Measurements from ENCODE around the gene CDADC1. TPM values are rescaled to one million over a fixed set of nuclear protein-coding genes. Genes with fewer than 3 reads are reported as not detected.

Gene CDADC1
- total and polyA plus RNA-seq, 2 donors (not counting 1 experiment from before 2014, with no cell fraction given): 6.1 to 6.6 TPM

DNA sequence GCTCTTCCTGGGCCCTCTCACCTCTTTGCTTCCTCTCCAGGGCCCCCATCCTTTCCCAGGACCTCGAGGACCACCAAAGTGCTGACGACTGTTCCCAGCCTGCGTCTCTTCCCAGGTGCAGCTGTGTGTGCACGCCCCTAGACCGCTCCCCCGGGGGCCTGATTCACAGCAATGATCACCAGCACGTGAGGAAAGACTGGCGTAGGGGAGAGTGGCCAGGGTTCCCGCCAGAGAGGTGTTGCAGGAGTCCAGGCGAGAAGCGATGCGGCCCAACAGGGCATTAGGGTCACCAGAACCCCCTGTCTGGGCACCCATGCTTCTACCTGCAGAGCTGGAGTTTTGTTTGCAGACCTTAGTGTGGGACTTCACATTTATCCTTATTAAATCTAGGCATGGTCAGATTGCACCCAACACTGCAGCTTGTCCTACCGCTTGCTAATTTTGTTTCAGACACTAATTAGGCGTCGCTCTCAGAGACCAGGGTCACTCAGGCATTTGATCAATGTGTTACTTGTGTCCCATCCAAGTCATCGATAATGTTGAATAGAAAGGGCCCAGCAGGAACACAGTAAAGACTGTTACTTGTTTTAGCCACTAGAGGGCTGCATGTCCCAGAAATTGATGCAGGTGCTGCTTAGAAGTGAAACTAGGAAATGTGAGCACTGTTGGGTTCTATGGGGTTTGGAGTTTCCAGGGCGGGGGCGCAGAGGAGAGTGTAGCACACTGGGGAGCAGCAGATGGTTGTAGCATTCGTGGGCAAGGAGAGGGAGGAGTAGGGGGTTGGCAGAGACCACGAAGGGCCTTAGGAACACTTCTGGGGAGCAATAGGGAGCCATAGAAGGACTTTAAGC, 53.2 kb downstream of the CDADC1 start:
- no peak for TF ChIP-seq EZH2 (IDR thresholded peaks at IDR 0.05; ENCODE audit: low read length, missing control alignments)
- TF ChIP-seq, protein P1, sequence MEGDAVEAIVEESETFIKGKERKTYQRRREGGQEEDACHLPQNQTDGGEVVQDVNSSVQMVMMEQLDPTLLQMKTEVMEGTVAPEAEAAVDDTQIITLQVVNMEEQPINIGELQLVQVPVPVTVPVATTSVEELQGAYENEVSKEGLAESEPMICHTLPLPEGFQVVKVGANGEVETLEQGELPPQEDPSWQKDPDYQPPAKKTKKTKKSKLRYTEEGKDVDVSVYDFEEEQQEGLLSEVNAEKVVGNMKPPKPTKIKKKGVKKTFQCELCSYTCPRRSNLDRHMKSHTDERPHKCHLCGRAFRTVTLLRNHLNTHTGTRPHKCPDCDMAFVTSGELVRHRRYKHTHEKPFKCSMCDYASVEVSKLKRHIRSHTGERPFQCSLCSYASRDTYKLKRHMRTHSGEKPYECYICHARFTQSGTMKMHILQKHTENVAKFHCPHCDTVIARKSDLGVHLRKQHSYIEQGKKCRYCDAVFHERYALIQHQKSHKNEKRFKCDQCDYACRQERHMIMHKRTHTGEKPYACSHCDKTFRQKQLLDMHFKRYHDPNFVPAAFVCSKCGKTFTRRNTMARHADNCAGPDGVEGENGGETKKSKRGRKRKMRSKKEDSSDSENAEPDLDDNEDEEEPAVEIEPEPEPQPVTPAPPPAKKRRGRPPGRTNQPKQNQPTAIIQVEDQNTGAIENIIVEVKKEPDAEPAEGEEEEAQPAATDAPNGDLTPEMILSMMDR (conservative IDR thresholded peaks at IDR 0.05 in 1 of 2, IDR thresholded peaks at IDR 0.05 in 1 of 2; ENCODE audit: low read depth in 1 of 2, low read length in 2 of 2): peak; percentile 85 to 87

DNA sequence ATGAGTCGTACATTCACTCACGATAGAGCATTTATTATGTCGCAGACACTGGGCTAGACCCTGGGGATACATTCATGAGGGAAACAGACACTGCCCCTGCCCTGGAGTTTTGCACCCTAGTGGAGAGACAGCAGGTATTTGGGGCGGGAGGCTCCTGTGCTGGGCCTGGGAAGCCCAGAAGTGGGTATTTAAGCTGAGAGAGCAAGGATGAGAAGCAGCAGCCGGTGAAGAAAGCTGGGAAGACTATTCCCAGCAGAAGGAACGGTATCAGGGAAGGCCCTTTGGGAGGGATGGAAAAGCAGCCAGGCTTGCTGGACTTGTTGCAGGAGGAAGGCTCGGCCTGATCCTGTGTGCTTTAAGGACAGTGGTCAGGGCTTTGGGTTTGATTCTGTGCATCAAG, 54.5 kb downstream of the CDADC1 start:
- Histone ChIP-seq H3K27me3 (ENCODE audit: control insufficient read depth, insufficient read depth, low read length) (no peaks in the 10 kb centered on the region), H3K4me2 (ENCODE audit: extremely low read depth, insufficient read depth, low read length) (no peak overlapping the region), H3K9me3 (ENCODE audit: control insufficient read depth, insufficient read depth, low read depth, low read length) (no peaks in the 10 kb centered on the region), H4K20me1 (ENCODE audit: control insufficient read depth, extremely low read depth, insufficient read depth, low read length) (no peaks in the 10 kb centered on the region), H3K27ac (ENCODE audit: insufficient read depth, low read length) (no peak overlapping the region), H2AFZ (ENCODE audit: low read length) (no peak overlapping the region), H3K36me3 (ENCODE audit: control insufficient read depth, insufficient read depth, low read length) (no peaks in the 10 kb centered on the region), H3K79me2 (ENCODE audit: control insufficient read depth, insufficient read depth, low read length) (no peaks in the 10 kb centered on the region), H3K4me1 (ENCODE audit: control insufficient read depth, extremely low read depth, insufficient read depth, low read length) (peaks cover under 1% of the 10 kb centered on the region), H3K9ac (ENCODE audit: insufficient read depth, low read length) (no peak overlapping the region), H3K4me3 (replicated peaks in 1 of 4; ENCODE audit: control extremely low read depth in 1 of 4, insufficient read depth in 1 of 4, low read depth in 3 of 4, low read length in 4 of 4) (no peak overlapping the region)
- DNase-seq (ENCODE audit: low read depth in 2 of 2): no peak
- TF ChIP-seq, protein P1 (conservative IDR thresholded peaks at IDR 0.05 in 1 of 2, IDR thresholded peaks at IDR 0.05 in 1 of 2; ENCODE audit: low read depth in 1 of 2, low read length in 2 of 2): no peak
- TF ChIP-seq EZH2 (IDR thresholded peaks at IDR 0.05; ENCODE audit: low read length, missing control alignments): no peak

More for the DNA sequence above, 53.2 kb downstream of the CDADC1 start:
- DNase-seq (ENCODE audit: low read depth in 2 of 2): peak; percentile 61 to 84
- Histone ChIP-seq H3K27ac (ENCODE audit: insufficient read depth, low read length) (no peak overlapping the region), H3K9me3 (ENCODE audit: control insufficient read depth, insufficient read depth, low read depth, low read length) (no peaks in the 10 kb centered on the region), H3K27me3 (ENCODE audit: control insufficient read depth, insufficient read depth, low read length) (no peaks in the 10 kb centered on the region), H3K36me3 (ENCODE audit: control insufficient read depth, insufficient read depth, low read length) (no peaks in the 10 kb centered on the region), H3K4me1 (ENCODE audit: control insufficient read depth, extremely low read depth, insufficient read depth, low read length) (no peaks in the 10 kb centered on the region), H2AFZ (ENCODE audit: low read length) (peak overlapping the region; percentile 87), H4K20me1 (ENCODE audit: control insufficient read depth, extremely low read depth, insufficient read depth, low read length) (no peaks in the 10 kb centered on the region), H3K4me2 (ENCODE audit: extremely low read depth, insufficient read depth, low read length) (peak overlapping the region; percentile 77), H3K9ac (ENCODE audit: insufficient read depth, low read length) (no peak overlapping the region), H3K79me2 (ENCODE audit: control insufficient read depth, insufficient read depth, low read length) (no peaks in the 10 kb centered on the region), H3K4me3 (replicated peaks in 1 of 4; ENCODE audit: control extremely low read depth in 1 of 4, insufficient read depth in 1 of 4, low read depth in 3 of 4, low read length in 4 of 4) (no peak overlapping the region)

DNA sequence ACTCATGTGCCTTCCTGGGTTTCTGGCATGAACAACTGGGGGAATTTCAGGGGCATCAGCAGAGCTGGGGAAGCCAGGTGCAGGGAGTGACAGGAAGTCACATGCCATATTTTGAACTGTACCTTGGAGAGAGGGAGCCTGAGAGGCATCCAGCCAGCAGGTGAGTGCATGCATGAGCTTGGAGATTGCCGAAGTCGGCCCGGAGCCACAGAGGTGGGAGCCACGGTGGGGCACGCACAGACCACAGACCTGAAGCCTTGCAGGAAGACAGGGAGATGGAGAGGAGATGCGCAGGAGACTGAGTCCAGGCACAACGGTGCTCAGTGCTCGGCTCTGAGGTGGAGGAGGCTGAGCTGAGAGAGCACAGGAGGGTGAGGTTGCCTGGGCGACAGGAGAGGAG, 55.1 kb downstream of the CDADC1 start:
- peaks cover 6% of the 10 kb centered on the region for H3K4me1 ChIP-seq (ENCODE audit: control insufficient read depth, extremely low read depth, insufficient read depth, low read length)
- DNase-seq (ENCODE audit: low read depth in 2 of 2): no peak
- no peak overlapping the region for H3K4me2 ChIP-seq (ENCODE audit: extremely low read depth, insufficient read depth, low read length)
- no peaks in the 10 kb centered on the region for H3K79me2 ChIP-seq (ENCODE audit: control insufficient read depth, insufficient read depth, low read length)
- no peak overlapping the region for H3K27ac ChIP-seq (ENCODE audit: insufficient read depth, low read length)
- H4K20me1 ChIP-seq (ENCODE audit: control insufficient read depth, extremely low read depth, insufficient read depth, low read length): no peaks in the 10 kb centered on the region
- H3K27me3 ChIP-seq (ENCODE audit: control insufficient read depth, insufficient read depth, low read length): no peaks in the 10 kb centered on the region
- no peak overlapping the region for H3K4me3 ChIP-seq (replicated peaks in 1 of 4; ENCODE audit: control extremely low read depth in 1 of 4, insufficient read depth in 1 of 4, low read depth in 3 of 4, low read length in 4 of 4)
- no peaks in the 10 kb centered on the region for H3K9me3 ChIP-seq (ENCODE audit: control insufficient read depth, insufficient read depth, low read depth, low read length)
- no peaks in the 10 kb centered on the region for H3K36me3 ChIP-seq (ENCODE audit: control insufficient read depth, insufficient read depth, low read length)
- H3K9ac ChIP-seq (ENCODE audit: insufficient read depth, low read length): no peak overlapping the region
- H2AFZ ChIP-seq (ENCODE audit: low read length): no peak overlapping the region
- no peak for TF ChIP-seq EZH2 (IDR thresholded peaks at IDR 0.05; ENCODE audit: low read length, missing control alignments)
- TF ChIP-seq, protein P1 (conservative IDR thresholded peaks at IDR 0.05 in 1 of 2, IDR thresholded peaks at IDR 0.05 in 1 of 2; ENCODE audit: low read depth in 1 of 2, low read length in 2 of 2): no peak
